ENCODE measurements around the gene TDRD10. TPM values are rescaled to one million over a fixed set of nuclear protein-coding genes. Genes with fewer than 3 reads are reported as not detected.

The TDRD10 gene
- total RNA-seq, 1 experiment from 2014 or later: not detected

- Histone ChIP-seq H3K4me1 (no peaks in the 10 kb centered on the region), H3K27me3 (no peaks in the 10 kb centered on the region), H3K4me3 (no peak within 1 kb of the TSS), H3K27ac (no peak within 1 kb of the TSS), H3K9me3 (replicated peaks) (no peaks in the 10 kb centered on the region), H3K36me3 (no peaks in the 10 kb centered on the region)
- peak; percentile 22 to 47 for DNase-seq
These were observed 65.6 kb downstream of the TDRD10 start, which contains the start of gene CHRNB2 for GRCh38 chr1:154567386-154568156. TSS of gene CHRNB2 (plus strand) at chr1:154567778. CDS start at chr1:154568045, 267 bp downstream.

DNA sequence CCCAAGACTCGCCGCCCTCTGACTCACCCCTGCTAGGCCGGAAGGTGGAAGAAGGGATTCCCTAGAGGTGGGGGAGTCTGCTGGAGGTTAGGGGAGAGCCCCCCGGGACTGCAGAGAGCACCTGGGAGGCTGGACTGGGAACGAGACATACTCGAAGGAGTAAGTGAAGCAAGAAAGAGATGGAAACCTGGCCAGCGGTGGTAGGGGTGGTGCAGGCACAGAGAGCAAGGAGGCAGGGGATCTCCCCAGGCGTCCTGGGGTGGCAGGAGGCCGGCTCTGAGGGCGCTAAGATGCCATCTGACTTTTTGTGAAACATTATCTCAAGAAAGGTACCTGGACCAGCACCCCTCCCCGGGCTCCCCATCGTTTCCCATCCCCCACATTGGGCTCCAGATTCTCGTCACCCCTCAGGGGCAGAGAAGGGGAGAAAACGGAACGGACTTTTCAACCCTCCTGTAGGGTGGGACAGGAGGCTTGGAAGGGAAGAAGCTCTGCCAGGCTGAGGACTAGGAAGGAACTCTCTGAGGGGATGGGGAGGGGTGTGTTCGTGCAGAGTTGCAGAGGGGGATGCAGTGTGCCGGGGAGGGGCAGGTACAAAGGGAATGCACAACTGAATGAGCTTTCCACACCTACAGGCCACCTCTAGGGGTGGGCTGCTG, 66.3 kb downstream of the TDRD10 start:
- DNase-seq: no peak
- Histone ChIP-seq H3K9me3 (replicated peaks) (no peaks in the 10 kb centered on the region), H3K27me3 (no peaks in the 10 kb centered on the region), H3K4me3 (no peak overlapping the region), H3K4me1 (no peaks in the 10 kb centered on the region), H3K27ac (no peak overlapping the region), H3K36me3 (no peaks in the 10 kb centered on the region)

- no peak for DNase-seq
- H3K4me3 ChIP-seq: no peak overlapping the region
- no peaks in the 10 kb centered on the region for H3K27me3 ChIP-seq
- peaks cover 17% of the 10 kb centered on the region; the same call in 1 of the 2 replicates for H3K4me1 ChIP-seq
- H3K9me3 ChIP-seq (replicated peaks): no peaks in the 10 kb centered on the region
- no peak overlapping the region for H3K27ac ChIP-seq
- H3K36me3 ChIP-seq: no peaks in the 10 kb centered on the region
These were observed 69.4 kb downstream of the TDRD10 start for GRCh38 chr1:154571244-154571963.

GRCh38 chr1:154571964-154572288, 69.9 kb downstream of the TDRD10 start:
- DNase-seq: no peak

DNA sequence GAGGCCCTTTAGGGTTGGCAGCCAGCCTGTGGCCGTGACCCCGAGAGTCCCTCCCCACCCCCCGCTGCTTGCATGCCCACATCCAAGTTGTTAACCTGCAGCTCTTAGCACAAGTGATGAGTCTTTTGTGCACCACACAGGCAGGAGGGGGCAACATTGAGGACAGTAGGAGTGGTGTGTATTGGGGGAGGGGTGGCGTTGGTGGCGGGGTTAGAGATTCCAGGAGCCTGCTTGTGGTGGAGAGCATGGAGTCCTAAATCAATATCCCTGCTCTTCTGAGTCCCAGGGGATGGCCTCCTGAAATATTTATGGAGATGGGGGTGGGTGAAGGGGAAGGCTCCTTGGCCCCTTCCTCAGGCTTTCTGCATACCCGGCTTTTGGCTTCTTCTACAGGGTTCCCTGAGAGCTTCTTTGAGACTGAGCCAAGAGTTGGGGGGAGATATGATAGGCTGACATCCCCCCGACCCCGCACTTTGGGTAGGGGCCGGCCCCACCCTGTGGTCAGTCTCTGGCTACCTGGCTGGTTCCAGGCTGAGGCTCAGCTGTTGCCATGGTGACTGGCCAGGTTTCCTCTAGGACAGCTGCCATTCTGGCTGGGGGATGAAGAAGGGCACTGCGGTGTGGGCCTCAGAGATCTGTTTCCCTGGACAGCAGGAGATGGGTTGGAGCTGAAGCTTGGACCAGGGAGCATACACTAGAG, 70.6 kb downstream of the TDRD10 start:
- Histone ChIP-seq H3K36me3 (no peaks in the 10 kb centered on the region), H3K9me3 (replicated peaks) (no peaks in the 10 kb centered on the region), H3K4me1 (peaks cover 27% of the 10 kb centered on the region), H3K27me3 (no peaks in the 10 kb centered on the region), H3K4me3 (no peak overlapping the region), H3K27ac (no peak overlapping the region)
- DNase-seq: peak; percentile 20 to 28

More at GRCh38 chr1:154571964-154572288, 69.9 kb downstream of the TDRD10 start:
- H3K9me3 ChIP-seq (replicated peaks): no peaks in the 10 kb centered on the region
- no peaks in the 10 kb centered on the region for H3K27me3 ChIP-seq
- no peak overlapping the region for H3K4me3 ChIP-seq
- H3K36me3 ChIP-seq: no peaks in the 10 kb centered on the region
- peaks cover 22% of the 10 kb centered on the region; the same call in 1 of the 2 replicates for H3K4me1 ChIP-seq
- no peak overlapping the region for H3K27ac ChIP-seq

GRCh38 chr1:154573168-154573510, 71.1 kb downstream of the TDRD10 start:
- H3K9me3 ChIP-seq (replicated peaks): no peaks in the 10 kb centered on the region
- H3K27me3 ChIP-seq: no peaks in the 10 kb centered on the region
- peaks cover 31% of the 10 kb centered on the region for H3K4me1 ChIP-seq
- no peak for DNase-seq
- H3K4me3 ChIP-seq: no peak overlapping the region
- no peak overlapping the region for H3K27ac ChIP-seq
- no peaks in the 10 kb centered on the region for H3K36me3 ChIP-seq

GRCh38 chr1:154574716-154575115, 72.7 kb downstream of the TDRD10 start:
- Histone ChIP-seq H3K27ac (no peak overlapping the region), H3K4me1 (peaks cover 40% of the 10 kb centered on the region), H3K4me3 (no peak overlapping the region), H3K36me3 (peaks cover 3% of the 10 kb centered on the region; the same call in 1 of the 2 replicates), H3K27me3 (no peaks in the 10 kb centered on the region), H3K9me3 (replicated peaks) (no peaks in the 10 kb centered on the region)
- peak; percentile 60 to 69 for DNase-seq

DNA sequence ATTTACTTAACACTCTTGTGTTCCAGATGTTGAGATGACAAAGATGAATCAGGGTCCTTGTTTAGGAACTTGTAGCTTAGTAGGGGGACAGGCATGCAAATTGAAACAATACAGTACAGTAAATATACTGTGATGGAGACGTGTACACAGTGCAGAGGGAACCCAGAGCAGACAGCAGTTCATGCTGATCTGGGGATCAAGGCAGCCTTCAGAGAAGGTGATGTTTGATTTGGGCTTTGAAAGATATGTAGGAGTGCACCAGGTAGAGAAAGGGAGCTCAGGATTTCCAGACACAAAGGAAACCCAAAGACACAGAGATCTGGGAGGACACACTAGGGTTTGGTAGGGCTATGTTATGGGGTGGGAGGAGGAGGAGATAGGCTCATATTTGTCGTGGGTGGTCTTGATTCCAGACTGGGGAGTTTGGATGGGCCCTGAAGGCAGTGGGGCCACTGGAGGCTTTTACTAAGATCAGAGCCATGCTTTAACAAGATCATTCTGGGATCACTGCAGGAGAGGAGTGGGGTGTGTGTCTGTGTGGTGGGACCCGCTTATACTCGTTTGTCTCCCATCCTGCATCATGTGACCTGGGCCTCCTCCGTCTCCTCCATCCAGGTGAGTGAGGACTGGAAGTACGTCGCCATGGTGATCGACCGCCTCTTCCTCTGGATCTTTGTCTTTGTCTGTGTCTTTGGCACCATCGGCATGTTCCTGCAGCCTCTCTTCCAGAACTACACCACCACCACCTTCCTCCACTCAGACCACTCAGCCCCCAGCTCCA, 73.3 kb downstream of the TDRD10 start:
- no peak for DNase-seq
- H3K4me1 ChIP-seq: peaks cover 40% of the 10 kb centered on the region
- peaks cover 9% of the 10 kb centered on the region; the same call in 1 of the 2 replicates for H3K36me3 ChIP-seq
- no peak overlapping the region for H3K4me3 ChIP-seq
- H3K27ac ChIP-seq: no peak overlapping the region
- no peaks in the 10 kb centered on the region for H3K9me3 ChIP-seq (replicated peaks)
- H3K27me3 ChIP-seq: no peaks in the 10 kb centered on the region

- no peak overlapping the region for H3K27ac ChIP-seq
- peaks cover 17% of the 10 kb centered on the region; the same call in 1 of the 2 replicates for H3K36me3 ChIP-seq
- DNase-seq: peak; percentile 21 to 33
- no peaks in the 10 kb centered on the region for H3K27me3 ChIP-seq
- H3K4me3 ChIP-seq: no peak overlapping the region
- H3K4me1 ChIP-seq: peaks cover 40% of the 10 kb centered on the region
- H3K9me3 ChIP-seq (replicated peaks): no peaks in the 10 kb centered on the region
These were observed 74.0 kb downstream of the TDRD10 start for GRCh38 chr1:154575951-154576566.

- Histone ChIP-seq H3K9me3 (replicated peaks) (no peaks in the 10 kb centered on the region), H3K27me3 (no peaks in the 10 kb centered on the region), H3K27ac (no peak overlapping the region), H3K36me3 (peaks cover 20% of the 10 kb centered on the region), H3K4me1 (peaks cover 40% of the 10 kb centered on the region), H3K4me3 (no peak overlapping the region)
- DNase-seq: no peak
These were observed 75.5 kb downstream of the TDRD10 start for GRCh38 chr1:154577346-154578057.

GRCh38 chr1:154578058-154578418, 76.0 kb downstream of the TDRD10 start:
- H3K4me1 ChIP-seq: peaks cover 43% of the 10 kb centered on the region
- DNase-seq: peak; percentile 59 to 71
- peaks cover 24% of the 10 kb centered on the region for H3K36me3 ChIP-seq
- H3K27me3 ChIP-seq: no peaks in the 10 kb centered on the region
- H3K9me3 ChIP-seq (replicated peaks): no peaks in the 10 kb centered on the region
- no peak overlapping the region for H3K4me3 ChIP-seq
- no peak overlapping the region for H3K27ac ChIP-seq

- DNase-seq: no peak
- Histone ChIP-seq H3K36me3 (peaks cover 35% of the 10 kb centered on the region), H3K9me3 (replicated peaks) (no peaks in the 10 kb centered on the region), H3K4me3 (no peak overlapping the region), H3K27me3 (no peaks in the 10 kb centered on the region), H3K4me1 (peaks cover 50% of the 10 kb centered on the region), H3K27ac (no peak overlapping the region)
These were observed 77.4 kb downstream of the TDRD10 start for GRCh38 chr1:154579374-154579773.

DNA sequence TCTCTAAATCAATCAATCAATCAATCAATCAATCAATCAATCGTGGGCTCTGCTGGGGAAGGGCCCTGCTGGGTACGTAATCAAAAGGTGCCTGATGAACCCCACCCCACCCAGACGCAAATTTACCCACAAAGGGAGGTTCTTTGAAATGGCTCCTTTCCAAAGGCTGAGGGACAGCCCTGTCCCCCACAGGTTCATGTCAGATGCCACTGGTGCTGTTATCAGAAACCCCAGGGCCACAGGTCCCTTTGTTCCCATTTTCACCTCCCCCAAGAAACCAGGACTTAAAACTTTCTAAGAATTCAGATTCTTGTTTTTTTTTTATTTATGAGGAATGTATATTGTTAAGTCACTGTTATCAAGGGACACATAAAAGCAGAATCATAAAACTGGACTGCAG, 79.7 kb downstream of the TDRD10 start:
- peaks cover 57% of the 10 kb centered on the region for H3K36me3 ChIP-seq
- H3K4me1 ChIP-seq: peaks cover 43% of the 10 kb centered on the region
- DNase-seq: no peak
- H3K9me3 ChIP-seq (replicated peaks): no peaks in the 10 kb centered on the region
- H3K27ac ChIP-seq: no peak overlapping the region
- H3K4me3 ChIP-seq: no peak overlapping the region
- no peaks in the 10 kb centered on the region for H3K27me3 ChIP-seq
